ENCODE results near the gene SAMD4B.

SAMD4B gene

GRCh38 chr19:39409208-39410016 lies 67.2 kb downstream of the SAMD4B start:
- DNase-seq (ENCODE audit: low read depth, low spot score): peak; percentile 87

GRCh38 chr19:39410017-39410830 lies 68.0 kb downstream of the SAMD4B start:
- DNase-seq (ENCODE audit: low read depth, low spot score): peak; percentile 67

GRCh38 chr19:39410831-39411080 lies 68.5 kb downstream of the SAMD4B start:
- no peak for DNase-seq (ENCODE audit: low read depth, low spot score)

DNA sequence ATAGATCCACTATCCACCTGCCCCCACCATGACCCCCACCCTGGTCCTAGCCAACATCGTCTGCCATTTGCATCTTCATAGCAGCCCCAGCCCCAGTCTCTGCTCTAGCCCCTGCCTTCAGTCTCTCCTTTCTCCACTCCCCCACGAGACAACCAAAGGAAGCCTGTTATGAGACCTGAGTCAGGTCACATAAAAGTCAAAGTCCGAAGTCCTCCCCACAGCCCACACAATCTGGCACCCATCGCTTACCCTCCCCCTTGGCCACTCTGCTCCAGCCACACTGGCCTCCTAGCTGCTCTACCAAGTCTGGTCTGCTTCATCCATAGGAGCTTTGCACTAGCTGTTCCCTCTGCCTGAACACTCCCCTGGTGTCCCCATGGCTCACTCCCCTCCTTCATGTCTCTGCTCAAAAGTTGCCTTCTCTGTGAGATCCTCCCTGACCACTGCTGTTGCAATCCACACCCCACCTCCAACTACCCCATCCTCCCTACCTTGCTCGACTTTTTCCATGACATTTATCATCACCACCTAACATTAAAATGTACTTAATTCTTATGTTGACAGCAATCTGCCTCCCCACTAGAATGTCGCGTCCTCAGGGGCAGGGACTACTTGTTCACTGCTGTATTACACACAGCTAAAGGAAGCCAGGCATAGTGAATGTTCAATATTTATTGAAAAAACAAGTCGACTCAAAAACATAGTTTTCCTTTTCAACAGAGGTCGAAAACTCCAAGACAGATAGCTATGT lies 69.0 kb downstream of the SAMD4B start:
- DNase-seq (ENCODE audit: low read depth, low spot score): peak; percentile 29

DNA sequence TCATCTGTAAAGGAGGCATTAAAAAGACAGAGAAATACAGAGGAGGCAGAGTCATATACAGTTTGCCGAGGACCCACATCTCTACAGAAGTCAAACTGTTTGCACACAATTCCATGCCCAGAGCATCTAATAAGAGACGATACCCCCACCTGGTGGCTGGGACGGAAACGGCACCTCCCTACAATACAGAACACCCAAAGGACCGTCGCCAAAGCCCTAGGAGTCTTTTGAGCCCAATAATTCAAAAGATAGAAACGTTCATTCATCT lies 69.5 kb downstream of the SAMD4B start:
- DNase-seq (ENCODE audit: low read depth, low spot score): no peak

GRCh38 chr19:39412100-39412866 lies 70.1 kb downstream of the SAMD4B start, which contains the start of gene PLEKHG2:
Gene PLEKHG2, plus strand, starts transcription at chr19:39412669. Its CDS starts 1,418 bp downstream, at chr19:39414087.
- DNase-seq (ENCODE audit: low read depth, low spot score): peak; percentile 100

GRCh38 chr19:39412867-39413271 lies 70.6 kb downstream of the SAMD4B start:
- DNase-seq (ENCODE audit: low read depth, low spot score): no peak

DNA sequence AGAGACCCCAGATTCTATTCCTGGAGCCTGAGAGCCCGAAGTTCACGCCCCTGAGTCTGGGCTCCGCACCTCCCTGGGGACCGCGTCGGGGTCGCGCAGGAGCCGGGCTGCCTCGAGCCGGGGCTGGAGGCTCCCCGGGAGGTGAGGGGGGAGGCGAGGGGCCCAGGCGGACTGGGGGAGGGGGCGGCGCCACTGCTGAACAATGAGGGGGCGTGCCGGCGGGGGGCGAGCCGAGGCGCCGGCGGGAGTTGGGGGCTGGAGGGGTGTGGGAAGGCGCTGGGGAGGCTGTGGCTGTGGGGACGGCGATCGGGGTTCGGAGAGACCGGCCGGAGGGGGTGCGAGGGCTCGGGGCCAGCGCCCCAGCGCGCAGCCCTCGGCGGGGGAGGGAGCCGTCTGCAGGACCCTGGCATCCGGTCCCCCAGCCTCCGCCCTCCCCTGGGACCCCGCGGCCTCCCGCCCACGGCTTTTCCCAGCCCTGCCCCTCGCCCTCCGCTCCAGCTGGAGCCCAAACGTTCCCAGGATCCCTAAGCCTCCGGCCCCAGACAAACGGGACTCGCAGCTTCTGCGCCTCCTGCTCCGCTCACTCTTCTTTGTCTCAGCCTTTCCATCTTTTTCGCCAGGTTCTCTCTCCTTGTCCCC lies 71.2 kb downstream of the SAMD4B start:
- no peak for DNase-seq (ENCODE audit: low read depth, low spot score)

- DNase-seq (ENCODE audit: low read depth, low spot score): no peak
These were observed 71.8 kb downstream of the SAMD4B start for GRCh38 chr19:39413911-39414608.

DNA sequence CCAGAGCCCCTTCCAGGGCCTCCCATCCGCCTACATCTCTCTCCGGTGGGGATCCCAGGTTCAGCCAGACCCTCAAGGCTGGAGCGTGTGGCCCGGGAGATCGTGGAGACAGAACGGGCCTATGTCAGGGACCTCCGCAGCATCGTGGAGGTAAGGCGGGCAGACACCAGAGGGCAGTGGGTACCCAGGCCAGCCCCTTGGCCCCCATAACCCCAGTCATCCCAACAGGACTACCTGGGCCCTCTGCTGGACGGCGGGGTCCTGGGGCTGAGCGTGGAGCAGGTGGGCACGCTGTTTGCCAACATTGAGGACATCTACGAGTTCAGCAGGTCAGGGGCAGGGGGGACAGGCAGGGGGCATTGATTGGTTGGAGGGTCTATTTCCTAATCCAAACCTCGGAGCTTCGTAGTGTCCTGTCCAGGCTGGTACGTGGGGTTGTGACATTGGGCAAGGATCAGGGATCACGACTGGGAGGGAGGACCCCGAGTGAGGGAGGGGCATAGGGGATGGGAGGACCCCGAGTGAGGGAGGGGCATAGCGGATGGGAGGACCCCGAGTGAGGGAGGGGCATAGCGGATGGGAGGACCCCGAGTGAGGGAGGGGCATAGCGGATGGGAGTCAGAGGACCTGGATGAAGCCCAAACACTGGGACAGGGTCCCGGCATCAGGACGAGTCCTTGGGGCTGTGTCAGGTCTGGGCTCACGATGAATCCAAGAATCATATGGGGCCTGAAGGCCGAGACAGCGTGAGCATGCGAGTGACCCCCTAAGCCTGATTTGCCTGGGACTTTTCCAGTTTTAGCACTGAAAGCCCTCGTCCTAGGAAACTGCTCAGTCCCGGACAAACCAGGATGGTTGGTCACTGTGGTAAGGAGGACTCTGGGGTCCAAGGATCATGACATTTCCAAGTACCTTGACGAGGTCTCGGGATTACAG lies 73.2 kb downstream of the SAMD4B start:
- DNase-seq (ENCODE audit: low read depth, low spot score): no peak

GRCh38 chr19:39416152-39417120 lies 74.2 kb downstream of the SAMD4B start:
- DNase-seq (ENCODE audit: low read depth, low spot score): no peak

GRCh38 chr19:39417463-39418181 lies 75.4 kb downstream of the SAMD4B start:
- DNase-seq (ENCODE audit: low read depth, low spot score): no peak

DNA sequence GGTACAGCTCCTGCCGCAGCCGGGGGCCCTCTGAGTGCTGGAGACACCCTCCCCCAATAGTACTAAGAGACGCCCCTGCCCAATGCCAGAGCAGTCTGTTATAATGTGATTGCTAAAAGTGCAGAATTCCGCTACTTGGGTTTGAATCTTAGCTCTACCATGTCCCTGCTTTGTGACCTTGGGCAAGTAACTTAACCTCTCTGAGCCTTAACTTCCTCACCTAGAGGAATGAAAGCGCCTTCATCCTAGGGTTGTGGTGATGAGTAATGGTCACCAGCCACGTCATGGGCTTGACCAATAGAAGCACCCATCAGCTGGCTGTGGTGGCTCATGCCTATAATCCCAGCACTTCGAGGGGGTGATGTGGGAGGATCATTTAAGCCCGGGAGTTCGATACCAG lies 76.8 kb downstream of the SAMD4B start:
- no peak for DNase-seq (ENCODE audit: low read depth, low spot score)

GRCh38 chr19:39420769-39421168 lies 78.5 kb downstream of the SAMD4B start:
- no peak for DNase-seq (ENCODE audit: low read depth, low spot score)

- DNase-seq (ENCODE audit: low read depth, low spot score): no peak
These were observed 79.8 kb downstream of the SAMD4B start for GRCh38 chr19:39422020-39422419.

- no peak for DNase-seq (ENCODE audit: low read depth, low spot score)
These were observed 81.3 kb downstream of the SAMD4B start for GRCh38 chr19:39423258-39424086.

GRCh38 chr19:39424934-39425333 lies 82.7 kb downstream of the SAMD4B start:
- no peak for DNase-seq (ENCODE audit: low read depth, low spot score)

Measured in ELF-1 (cell line).